ENCODE data around the gene FZR1.
"Not testable (repeated sequence)": the region's sequence is repeated elsewhere in the genome, so short reads cannot be mapped to it uniquely, and the experiment has no call there.

The FZR1 gene

GRCh38 chr19:3493651-3494050 is 12.5 kb upstream of the FZR1 start:
- in situ Hi-C loops (cut with MboI; ENCODE audit: low sequenced_read_pairs): loop anchor here (25.0 kb wide), 1 partner anchor 181 kb away; no protein-coding TSS in a partner anchor

- in situ Hi-C loops (cut with MboI; ENCODE audit: low sequenced_read_pairs): loop anchor here (25.0 kb wide), 1 partner anchor 182 kb away; no protein-coding TSS in a partner anchor
Observed at GRCh38 chr19:3494051-3494450, 12.1 kb upstream of the FZR1 start.

GRCh38 chr19:3494559-3494958 is 11.6 kb upstream of the FZR1 start:
- in situ Hi-C loops (cut with MboI; ENCODE audit: low sequenced_read_pairs): loop anchor here (25.0 kb wide), 1 partner anchor 182 kb away; no protein-coding TSS in a partner anchor

GRCh38 chr19:3496392-3497273 is 9.5 kb upstream of the FZR1 start:
- in situ Hi-C loops (cut with MboI; ENCODE audit: low sequenced_read_pairs): loop anchor here (25.0 kb wide), 1 partner anchor 184 kb away; no protein-coding TSS in a partner anchor

GRCh38 chr19:3497757-3498520 is 8.2 kb upstream of the FZR1 start:
- in situ Hi-C loops (cut with MboI; ENCODE audit: low sequenced_read_pairs): loop anchor here (25.0 kb wide), 1 partner anchor 186 kb away; no protein-coding TSS in a partner anchor

- in situ Hi-C loops (cut with MboI; ENCODE audit: low sequenced_read_pairs): loop anchor here (25.0 kb wide), 1 partner anchor 188 kb away; no protein-coding TSS in a partner anchor
Observed at GRCh38 chr19:3499738-3500428, 6.2 kb upstream of the FZR1 start.

- in situ Hi-C loops (cut with MboI; ENCODE audit: low sequenced_read_pairs): no loop called here
Observed at GRCh38 chr19:3500429-3501101, 5.5 kb upstream of the FZR1 start, which contains the start of gene DOHH. TSS of gene DOHH (minus strand) at chr19:3500674. CDS start at chr19:3496814, 3,860 bp downstream.

- in situ Hi-C loops (cut with MboI; ENCODE audit: low sequenced_read_pairs): no loop called here
Observed at GRCh38 chr19:3501780-3502179, 4.3 kb upstream of the FZR1 start.

GRCh38 chr19:3503036-3503572 is 3.0 kb upstream of the FZR1 start:
- in situ Hi-C loops (cut with MboI; ENCODE audit: low sequenced_read_pairs): no loop called here

- in situ Hi-C loops (cut with MboI; ENCODE audit: low sequenced_read_pairs): no loop called here
Observed at GRCh38 chr19:3504735-3505134, 1.4 kb upstream of the FZR1 start.

GRCh38 chr19:3506384-3507340 is 551 bp downstream of the FZR1 start:
- in situ Hi-C loops (cut with MboI; ENCODE audit: low sequenced_read_pairs): no loop called here

GRCh38 chr19:3507371-3508120 is 1.4 kb downstream of the FZR1 start:
- in situ Hi-C loops (cut with MboI; ENCODE audit: low sequenced_read_pairs): no loop called here

GRCh38 chr19:3508121-3508661 is 2.1 kb downstream of the FZR1 start:
- in situ Hi-C loops (cut with MboI; ENCODE audit: low sequenced_read_pairs): not testable (repeated sequence)

GRCh38 chr19:3508771-3509535 is 2.8 kb downstream of the FZR1 start:
- in situ Hi-C loops (cut with MboI; ENCODE audit: low sequenced_read_pairs): no loop called here

- in situ Hi-C loops (cut with MboI; ENCODE audit: low sequenced_read_pairs): no loop called here
Observed at GRCh38 chr19:3509566-3509989, 3.5 kb downstream of the FZR1 start.

GRCh38 chr19:3510727-3511126 is 4.6 kb downstream of the FZR1 start:
- in situ Hi-C loops (cut with MboI; ENCODE audit: low sequenced_read_pairs): no loop called here

All from hTERT RPE-1 (cell line).